GM10248 (cell line): ENCODE data around the gene FAM222A.

ENCODE experiments used
- CTCF ChIA-PET: fragments of 300-600 bp; sonication (Branson Sonifier 250); formaldehyde crosslinking; extraction: SDS; loops from one replicate; lab custom pipeline; 2021; ENCODE audit warnings: antibody characterized with exemption; lab: Yijun Ruan, JAX
- POLR2A ChIA-PET: fragments of 350-650 bp; sonication (Branson Sonifier 250); formaldehyde crosslinking; extraction: SDS; loops from one replicate; lab custom pipeline; 2020; ENCODE audit warnings: antibody characterized with exemption; lab: Yijun Ruan, JAX
- DNase-seq: peaks from one replicate; pipeline ENCODE4 v3.0.0; 2012; ENCODE audit errors: extremely low spot score
- CTCF ChIP-seq: IDR thresholded peaks from 2 replicates; pipeline ENCODE4 v1.5.1; 2012; ENCODE audit warnings: mild to moderate bottlenecking, low read depth; ENCODE audit errors: extremely low read depth, missing control alignments, control extremely low read depth

The FAM222A gene

GRCh38 chr12:109719123-109720022, 5.7 kb downstream of the FAM222A start:
- TF ChIP-seq CTCF, result no peak
- POLR2A ChIA-PET, result no interaction called here
- CTCF ChIA-PET, result interaction anchor here (0.9 to 1.1 kb wide), 2 partner anchors 26 to 122 kb away, joined by 3 to 4 read pairs; no protein-coding TSS in a partner anchor
- no peak for DNase-seq

GRCh38 chr12:109720152-109720856, 6.7 kb downstream of the FAM222A start:
- TF ChIP-seq CTCF, result no peak
- ChIA-PET POLR2A (no interaction called here), CTCF (interaction anchor here (0.9 to 1.1 kb wide), 2 partner anchors 26 to 123 kb away, joined by 3 to 4 read pairs; no protein-coding TSS in a partner anchor)
- DNase-seq, result no peak

- DNase-seq, result no peak
- CTCF ChIA-PET, result no interaction called here
- POLR2A ChIA-PET, result no interaction called here
- no peak for TF ChIP-seq CTCF
These were observed 7.2 kb downstream of the FAM222A start for GRCh38 chr12:109720857-109721189.

GRCh38 chr12:109721276-109721675, 7.7 kb downstream of the FAM222A start:
- POLR2A ChIA-PET, result no interaction called here
- DNase-seq, result no peak
- CTCF ChIA-PET, result no interaction called here
- no peak for TF ChIP-seq CTCF

GRCh38 chr12:109722022-109722720, 8.5 kb downstream of the FAM222A start:
- CTCF ChIA-PET, result interaction anchor here (2.5 kb wide), 1 partner anchor 54 kb away, joined by 7 read pairs; no protein-coding TSS in a partner anchor
- TF ChIP-seq CTCF, result no peak
- DNase-seq, result no peak
- POLR2A ChIA-PET, result no interaction called here

GRCh38 chr12:109722721-109723094, 9.1 kb downstream of the FAM222A start:
- POLR2A ChIA-PET, result no interaction called here
- no peak for DNase-seq
- TF ChIP-seq CTCF, result no peak
- CTCF ChIA-PET, result interaction anchor here (2.5 kb wide), 1 partner anchor 53 kb away, joined by 7 read pairs; no protein-coding TSS in a partner anchor
